ENCODE measurements around the gene WHRN.

Gene WHRN

GRCh38 chr9:114374936-114375335 is 130.3 kb downstream of the WHRN start:
- no peak for DNase-seq

GRCh38 chr9:114373960-114374730 is 131.1 kb downstream of the WHRN start:
- DNase-seq: no peak

- DNase-seq: no peak
Measured at GRCh38 chr9:114372921-114373448, 132.3 kb downstream of the WHRN start.

GRCh38 chr9:114371973-114372917 is 133.0 kb downstream of the WHRN start:
- no peak for DNase-seq

- no peak for DNase-seq
Measured at GRCh38 chr9:114371343-114371944, 133.8 kb downstream of the WHRN start.

- DNase-seq: no peak
Measured at GRCh38 chr9:114370968-114371320, 134.3 kb downstream of the WHRN start.

GRCh38 chr9:114370251-114370967 is 134.9 kb downstream of the WHRN start:
- DNase-seq: no peak

- no peak for DNase-seq
Measured at GRCh38 chr9:114369216-114370130, 135.8 kb downstream of the WHRN start.

- DNase-seq: no peak
Measured at GRCh38 chr9:114367772-114368569, 137.3 kb downstream of the WHRN start.

- DNase-seq: no peak
Measured at GRCh38 chr9:114367366-114367765, 137.9 kb downstream of the WHRN start.

- no peak for DNase-seq
Measured at GRCh38 chr9:114366334-114367128, 138.7 kb downstream of the WHRN start.

- no peak for DNase-seq
Measured at GRCh38 chr9:114365194-114365593, 140.1 kb downstream of the WHRN start.

- no peak for DNase-seq
Measured at GRCh38 chr9:114364134-114365041, 140.9 kb downstream of the WHRN start.

GRCh38 chr9:114363424-114363823 is 141.8 kb downstream of the WHRN start:
- no peak for DNase-seq

- no peak for DNase-seq
Measured at GRCh38 chr9:114362394-114362793, 142.9 kb downstream of the WHRN start.

GRCh38 chr9:114361542-114361941 is 143.7 kb downstream of the WHRN start:
- DNase-seq: no peak

GRCh38 chr9:114359801-114360200 is 145.5 kb downstream of the WHRN start:
- no peak for DNase-seq

- DNase-seq: no peak
Measured at GRCh38 chr9:114357911-114358328, 147.4 kb downstream of the WHRN start.

- DNase-seq: no peak
Measured at GRCh38 chr9:114357360-114357759, 147.9 kb downstream of the WHRN start.
